ENCODE measurements around the gene TMEM17.

The TMEM17 gene

DNA sequence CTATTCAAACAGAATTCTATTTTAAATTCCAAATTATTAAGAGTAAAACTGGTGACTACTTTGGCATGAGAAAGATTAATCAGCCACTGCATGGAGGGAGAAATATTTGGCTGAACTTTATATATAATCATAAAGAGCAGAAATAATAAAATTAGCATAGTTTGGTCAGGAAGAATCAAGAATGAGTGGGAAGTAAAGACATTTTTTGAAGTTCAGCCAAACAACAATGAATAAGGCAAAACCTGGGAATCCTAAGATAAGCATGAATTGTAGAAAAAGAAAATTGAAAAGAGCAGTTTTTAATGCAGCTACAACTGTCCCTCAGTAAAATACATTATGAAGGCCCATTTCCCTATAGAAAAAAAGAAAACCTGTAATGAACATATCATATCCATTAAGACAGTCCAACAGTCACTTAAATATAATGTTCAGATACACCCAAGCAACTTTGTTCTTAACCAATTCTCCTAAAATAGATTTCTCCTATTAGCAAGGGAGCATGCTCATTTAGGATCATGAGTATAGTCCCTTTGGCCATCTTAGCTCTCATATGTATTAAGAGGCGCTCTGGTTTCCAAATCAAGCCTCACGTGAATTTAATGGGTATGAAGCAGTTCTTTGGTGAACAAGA lies 6.5 kb downstream of the TMEM17 start:
- DNase-seq (ENCODE audit: extremely low read depth, low read depth), result no peak
- no peak overlapping the region for H3K4me3 ChIP-seq (replicated peaks; ENCODE audit: low read depth, low read length)
- TF ChIP-seq, protein P1, sequence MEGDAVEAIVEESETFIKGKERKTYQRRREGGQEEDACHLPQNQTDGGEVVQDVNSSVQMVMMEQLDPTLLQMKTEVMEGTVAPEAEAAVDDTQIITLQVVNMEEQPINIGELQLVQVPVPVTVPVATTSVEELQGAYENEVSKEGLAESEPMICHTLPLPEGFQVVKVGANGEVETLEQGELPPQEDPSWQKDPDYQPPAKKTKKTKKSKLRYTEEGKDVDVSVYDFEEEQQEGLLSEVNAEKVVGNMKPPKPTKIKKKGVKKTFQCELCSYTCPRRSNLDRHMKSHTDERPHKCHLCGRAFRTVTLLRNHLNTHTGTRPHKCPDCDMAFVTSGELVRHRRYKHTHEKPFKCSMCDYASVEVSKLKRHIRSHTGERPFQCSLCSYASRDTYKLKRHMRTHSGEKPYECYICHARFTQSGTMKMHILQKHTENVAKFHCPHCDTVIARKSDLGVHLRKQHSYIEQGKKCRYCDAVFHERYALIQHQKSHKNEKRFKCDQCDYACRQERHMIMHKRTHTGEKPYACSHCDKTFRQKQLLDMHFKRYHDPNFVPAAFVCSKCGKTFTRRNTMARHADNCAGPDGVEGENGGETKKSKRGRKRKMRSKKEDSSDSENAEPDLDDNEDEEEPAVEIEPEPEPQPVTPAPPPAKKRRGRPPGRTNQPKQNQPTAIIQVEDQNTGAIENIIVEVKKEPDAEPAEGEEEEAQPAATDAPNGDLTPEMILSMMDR (IDR thresholded peaks at IDR 0.05; ENCODE audit: low read depth, low read length, missing control alignments), result no peak

DNA sequence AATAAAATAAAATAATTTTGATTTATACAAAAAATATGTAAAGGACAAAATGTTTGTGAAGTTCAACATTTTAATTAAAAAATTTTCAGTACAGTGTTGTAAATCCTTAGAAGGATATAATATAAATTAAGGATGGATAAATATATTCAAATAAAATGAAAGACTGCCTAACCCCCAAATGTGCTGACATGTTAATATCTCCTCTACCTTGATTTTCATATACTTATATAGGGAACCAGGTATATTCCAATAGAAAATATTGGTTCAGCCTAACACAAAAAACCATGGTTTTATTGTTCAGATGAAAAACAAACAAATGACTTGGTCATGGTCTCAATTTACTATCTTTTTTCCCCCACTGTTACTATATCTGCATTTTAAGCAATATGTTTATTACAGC lies 7.3 kb downstream of the TMEM17 start:
- TF ChIP-seq, protein P1 (IDR thresholded peaks at IDR 0.05; ENCODE audit: low read depth, low read length, missing control alignments), result no peak
- DNase-seq (ENCODE audit: extremely low read depth, low read depth), result no peak
- H3K4me3 ChIP-seq (replicated peaks; ENCODE audit: low read depth, low read length), result no peak overlapping the region

DNA sequence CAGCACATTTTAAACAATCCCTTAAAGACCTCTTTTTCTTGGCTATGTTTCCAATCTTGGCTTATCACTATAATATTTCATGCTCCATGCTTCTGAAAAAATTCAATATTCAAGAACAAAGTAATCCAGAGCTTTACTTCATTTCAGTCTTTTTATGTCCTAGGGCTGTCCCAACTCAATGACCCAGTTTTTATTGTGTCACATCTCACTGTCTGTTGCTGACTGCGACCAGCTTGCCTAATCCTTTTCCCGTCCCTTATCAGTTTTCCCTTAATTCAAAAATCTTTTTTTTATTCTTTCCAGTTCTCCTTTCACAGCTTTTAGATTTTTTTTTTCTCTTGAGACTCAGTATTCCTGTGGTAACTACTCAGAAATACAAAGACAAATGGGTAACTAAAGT lies 10.2 kb downstream of the TMEM17 start:
- H3K4me3 ChIP-seq (replicated peaks; ENCODE audit: low read depth, low read length), result no peak overlapping the region
- no peak for DNase-seq (ENCODE audit: extremely low read depth, low read depth)
- TF ChIP-seq, protein P1 (IDR thresholded peaks at IDR 0.05; ENCODE audit: low read depth, low read length, missing control alignments), result no peak

DNA sequence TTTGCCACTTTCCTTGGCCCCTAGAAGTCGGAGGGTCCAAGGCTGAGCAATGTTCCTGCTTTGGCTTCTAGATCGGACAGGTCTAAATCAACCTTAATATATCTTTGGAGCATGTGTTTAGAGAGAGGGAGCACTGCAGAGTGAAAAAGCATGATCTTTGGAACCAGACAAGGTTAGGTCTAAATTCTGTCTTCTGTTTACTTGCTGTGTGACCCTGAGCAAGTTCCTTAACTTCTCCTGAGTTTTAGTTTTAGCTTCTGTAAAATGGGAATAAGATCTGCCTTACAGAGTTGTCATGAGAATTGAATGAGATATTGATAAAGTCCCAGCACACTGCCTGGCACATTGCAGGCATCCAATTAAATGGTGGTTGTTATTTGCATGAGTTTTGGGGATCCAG lies 13.9 kb downstream of the TMEM17 start:
- no peak for DNase-seq (ENCODE audit: extremely low read depth, low read depth)
- TF ChIP-seq, protein P1 (IDR thresholded peaks at IDR 0.05; ENCODE audit: low read depth, low read length, missing control alignments), result no peak
- no peak overlapping the region for H3K4me3 ChIP-seq (replicated peaks; ENCODE audit: low read depth, low read length)

DNA sequence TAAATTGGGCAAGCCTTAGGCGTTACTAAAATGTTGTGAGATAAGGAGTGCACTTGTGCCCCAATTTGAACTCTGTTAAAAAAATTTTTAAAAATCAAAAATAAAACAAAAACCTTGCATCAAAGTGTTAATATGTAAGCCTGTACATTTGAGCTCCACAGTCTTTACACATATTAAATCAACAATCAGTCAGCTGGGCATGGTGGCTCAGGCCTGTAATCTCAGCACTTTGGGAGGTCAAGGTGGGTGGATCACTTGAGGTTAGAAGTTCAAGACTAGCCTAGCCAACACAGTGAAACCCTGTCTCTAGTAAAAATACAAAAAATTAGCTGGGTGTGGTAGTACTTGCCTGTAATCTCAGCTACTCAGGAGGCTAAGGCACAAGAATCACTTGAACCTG lies 16.3 kb downstream of the TMEM17 start:
- TF ChIP-seq, protein P1 (IDR thresholded peaks at IDR 0.05; ENCODE audit: low read depth, low read length, missing control alignments), result no peak
- no peak for DNase-seq (ENCODE audit: extremely low read depth, low read depth)
- H3K4me3 ChIP-seq (replicated peaks; ENCODE audit: low read depth, low read length), result no peak overlapping the region

DNA sequence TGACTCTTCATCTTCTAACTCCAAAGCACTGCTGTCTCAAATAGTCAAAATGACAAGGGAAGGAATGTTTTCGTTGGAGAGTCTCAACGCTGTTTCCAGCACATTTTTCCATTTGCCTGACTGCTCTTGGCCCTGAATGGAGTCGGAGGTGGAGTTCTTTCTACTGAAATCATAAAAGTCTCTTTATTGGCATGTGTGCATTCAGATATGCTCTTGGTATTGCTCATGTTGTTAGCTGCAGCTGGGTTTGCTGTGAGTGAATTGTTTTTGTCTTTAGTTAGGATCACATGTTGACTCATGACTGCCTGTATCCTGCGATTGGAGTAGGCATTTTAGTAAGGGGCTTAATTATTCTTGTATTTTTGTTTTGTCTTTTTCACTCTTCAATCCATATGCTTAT lies 16.8 kb downstream of the TMEM17 start:
- TF ChIP-seq, protein P1 (IDR thresholded peaks at IDR 0.05; ENCODE audit: low read depth, low read length, missing control alignments), result no peak
- no peak for DNase-seq (ENCODE audit: extremely low read depth, low read depth)
- H3K4me3 ChIP-seq (replicated peaks; ENCODE audit: low read depth, low read length), result no peak overlapping the region

DNA sequence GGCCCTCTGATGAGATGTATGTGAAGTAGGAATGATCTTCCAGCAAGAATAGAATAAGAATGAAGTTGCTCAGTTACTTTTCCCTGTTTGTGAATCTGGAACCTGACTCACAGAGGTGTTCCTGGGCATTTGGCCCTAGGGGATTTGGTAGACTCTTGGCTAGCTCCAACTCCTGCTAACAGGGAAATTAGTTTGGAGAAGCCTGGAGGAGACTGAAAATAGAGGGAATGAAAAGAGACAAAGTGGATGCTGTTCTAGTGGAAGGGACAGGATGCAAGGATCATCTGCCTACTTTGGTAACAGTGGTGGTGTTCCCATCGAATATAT lies 19.6 kb downstream of the TMEM17 start:
- DNase-seq (ENCODE audit: extremely low read depth, low read depth), result no peak
- TF ChIP-seq, protein P1 (IDR thresholded peaks at IDR 0.05; ENCODE audit: low read depth, low read length, missing control alignments), result no peak
- H3K4me3 ChIP-seq (replicated peaks; ENCODE audit: low read depth, low read length), result no peak overlapping the region

Data from HFF-Myc (cell line).